Progenitor cell of endocrine pancreas (in vitro differentiated cells): Measurements from ENCODE around the gene RBM17. TPM values are rescaled to one million over a fixed set of nuclear protein-coding genes. Genes with fewer than 3 reads are reported as not detected.
"Not testable (repeated sequence)": the region's sequence is repeated elsewhere in the genome, so short reads cannot be mapped to it uniquely, and the experiment has no call there.

Source experiments
- DNase-seq: peaks from one replicate; pipeline ENCODE4 v3.0.0; 2021; ENCODE audit warnings: low spot score; ENCODE audit not compliant: unreplicated experiment
- H3K27ac Mint-ChIP-seq: 2 replicates; pipeline ENCODE4 v1.8.0; 2021; ENCODE audit warnings: mild to moderate bottlenecking, moderate library complexity, mixed read lengths
- H3K27me3 Mint-ChIP-seq: 2 replicates; pipeline ENCODE4 v1.8.0; 2021; ENCODE audit warnings: mixed read lengths
- H3K36me3 Mint-ChIP-seq: 2 replicates; pipeline ENCODE4 v1.8.0; 2022; ENCODE audit warnings: mixed read lengths; ENCODE audit not compliant: insufficient read depth
- H3K4me1 Mint-ChIP-seq: 2 replicates; pipeline ENCODE4 v1.8.0; 2021; ENCODE audit warnings: low read depth, mixed read lengths
- H3K4me3 Mint-ChIP-seq: 2 replicates; pipeline ENCODE4 v1.8.0; 2021; ENCODE audit warnings: low read depth, mild to moderate bottlenecking, moderate library complexity, mixed read lengths
- H3K9me3 Mint-ChIP-seq: 2 replicates; pipeline ENCODE4 v1.8.0; 2021; ENCODE audit warnings: low read depth, mixed read lengths
- total RNA-seq: library from RNA; stranded (reverse); gene quantifications from 2 replicates; pipeline ENCODE4 v1.2.1, GENCODE V29; 2021
- TF ChIP-seq, protein P1 (sequence below): fragments of 200-600 bp; sonication (generic); IDR thresholded peaks from one replicate; pipeline ENCODE4 v1.5.0; 2021; ENCODE audit warnings: antibody characterized with exemption, mild to moderate bottlenecking; ENCODE audit not compliant: unreplicated experiment

Gene RBM17
- total RNA-seq, 1 donor from 2014 or later = 122 TPM

DNA sequence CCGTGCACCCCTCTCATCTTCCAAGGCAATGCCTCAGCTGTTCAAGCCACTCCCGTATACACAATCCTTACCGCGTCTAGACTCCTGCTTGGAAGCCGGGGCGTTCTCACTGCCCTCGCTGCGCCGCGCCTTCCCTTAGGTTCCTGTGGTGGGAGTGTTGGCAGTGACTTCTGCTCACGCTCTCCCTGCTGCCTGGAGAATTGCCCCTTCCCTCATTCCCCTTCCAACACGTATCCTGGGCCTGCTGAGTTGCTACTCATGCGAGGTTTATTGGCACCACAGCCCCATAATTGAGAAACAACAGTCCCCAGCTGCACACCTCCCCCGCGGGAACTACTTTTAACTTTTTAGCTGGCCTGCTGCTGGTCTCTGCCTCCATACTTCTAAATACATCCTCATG is 31.9 kb downstream of the RBM17 start:
- H3K36me3 Mint-ChIP-seq = peaks cover 10% of the 10 kb centered on the region
- H3K27ac Mint-ChIP-seq = no peak overlapping the region
- H3K9me3 Mint-ChIP-seq = no peaks in the 10 kb centered on the region
- DNase-seq = no peak
- TF ChIP-seq, protein P1, sequence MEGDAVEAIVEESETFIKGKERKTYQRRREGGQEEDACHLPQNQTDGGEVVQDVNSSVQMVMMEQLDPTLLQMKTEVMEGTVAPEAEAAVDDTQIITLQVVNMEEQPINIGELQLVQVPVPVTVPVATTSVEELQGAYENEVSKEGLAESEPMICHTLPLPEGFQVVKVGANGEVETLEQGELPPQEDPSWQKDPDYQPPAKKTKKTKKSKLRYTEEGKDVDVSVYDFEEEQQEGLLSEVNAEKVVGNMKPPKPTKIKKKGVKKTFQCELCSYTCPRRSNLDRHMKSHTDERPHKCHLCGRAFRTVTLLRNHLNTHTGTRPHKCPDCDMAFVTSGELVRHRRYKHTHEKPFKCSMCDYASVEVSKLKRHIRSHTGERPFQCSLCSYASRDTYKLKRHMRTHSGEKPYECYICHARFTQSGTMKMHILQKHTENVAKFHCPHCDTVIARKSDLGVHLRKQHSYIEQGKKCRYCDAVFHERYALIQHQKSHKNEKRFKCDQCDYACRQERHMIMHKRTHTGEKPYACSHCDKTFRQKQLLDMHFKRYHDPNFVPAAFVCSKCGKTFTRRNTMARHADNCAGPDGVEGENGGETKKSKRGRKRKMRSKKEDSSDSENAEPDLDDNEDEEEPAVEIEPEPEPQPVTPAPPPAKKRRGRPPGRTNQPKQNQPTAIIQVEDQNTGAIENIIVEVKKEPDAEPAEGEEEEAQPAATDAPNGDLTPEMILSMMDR = no peak
- no peaks in the 10 kb centered on the region for H3K27me3 Mint-ChIP-seq
- no peaks in the 10 kb centered on the region for H3K4me1 Mint-ChIP-seq
- H3K4me3 Mint-ChIP-seq = no peak overlapping the region

DNA sequence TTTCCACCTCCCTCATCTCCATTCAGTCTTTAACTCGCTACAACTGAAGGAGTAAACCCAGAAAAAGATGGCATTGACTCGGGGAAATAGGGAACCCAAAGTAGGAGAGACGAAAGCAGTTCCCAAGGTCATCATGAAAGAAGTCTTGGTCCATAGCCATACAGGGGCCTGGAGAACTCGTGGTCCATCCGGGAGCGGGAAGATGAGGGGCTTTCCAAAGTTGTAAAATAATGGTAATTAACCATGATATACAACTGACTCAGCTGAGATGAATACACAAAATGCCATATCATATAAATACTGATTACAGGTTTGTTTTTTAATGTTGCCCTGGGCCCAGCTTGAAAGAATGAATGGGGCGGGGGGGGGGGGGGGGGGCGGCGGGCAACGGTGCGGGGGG is 32.3 kb downstream of the RBM17 start:
- no peak overlapping the region for H3K4me3 Mint-ChIP-seq
- H3K4me1 Mint-ChIP-seq = no peaks in the 10 kb centered on the region
- peaks cover 8% of the 10 kb centered on the region for H3K36me3 Mint-ChIP-seq
- TF ChIP-seq, protein P1 = no peak
- H3K9me3 Mint-ChIP-seq = no peaks in the 10 kb centered on the region
- no peak for DNase-seq
- H3K27me3 Mint-ChIP-seq = no peaks in the 10 kb centered on the region
- H3K27ac Mint-ChIP-seq = no peak overlapping the region

DNA sequence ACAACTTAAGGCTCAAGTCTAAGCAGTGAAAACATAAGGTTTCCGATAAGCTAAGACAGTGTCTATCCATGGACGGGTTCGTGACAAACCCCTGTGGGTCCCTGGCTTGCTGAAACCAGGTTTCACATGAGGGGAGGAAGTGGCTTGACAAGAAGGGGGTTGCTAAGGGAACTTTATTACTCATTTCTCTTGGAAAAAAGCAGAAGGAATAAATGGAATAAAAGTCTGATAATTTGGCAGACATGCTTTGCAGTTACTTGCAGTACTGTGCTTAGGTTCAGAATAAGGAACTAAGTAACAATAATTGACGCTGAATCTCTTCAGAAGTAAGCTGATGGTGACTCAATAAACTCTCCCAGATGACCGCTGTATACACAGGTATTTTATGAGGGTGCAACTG is 34.7 kb downstream of the RBM17 start:
- H3K27me3 Mint-ChIP-seq = peaks cover 5% of the 10 kb centered on the region
- TF ChIP-seq, protein P1 = no peak
- peaks cover 5% of the 10 kb centered on the region for H3K36me3 Mint-ChIP-seq
- DNase-seq = no peak
- H3K4me1 Mint-ChIP-seq = peaks cover under 1% of the 10 kb centered on the region
- no peak overlapping the region for H3K27ac Mint-ChIP-seq
- no peaks in the 10 kb centered on the region for H3K9me3 Mint-ChIP-seq
- H3K4me3 Mint-ChIP-seq = no peak overlapping the region

DNA sequence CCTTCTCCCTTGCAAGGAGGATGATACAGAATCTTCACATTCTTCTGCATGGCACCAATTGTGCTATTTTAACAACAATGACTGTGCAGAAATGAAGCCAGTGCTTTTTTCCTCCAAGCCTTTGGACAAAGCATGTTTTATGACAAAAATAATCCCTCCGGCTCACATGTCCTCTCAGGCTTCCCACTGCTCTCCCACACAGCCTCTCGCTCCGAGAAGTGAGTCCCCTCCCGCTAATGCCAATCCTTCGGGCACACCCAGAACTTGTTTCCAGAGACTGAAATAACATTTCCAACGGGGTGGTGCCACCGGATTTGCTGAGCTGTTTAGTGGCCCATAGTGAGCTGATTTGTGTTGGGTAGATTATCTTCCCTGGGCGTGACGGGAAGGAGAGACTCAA is 35.8 kb downstream of the RBM17 start:
- Mint-ChIP-seq H3K4me1 (peaks cover 7% of the 10 kb centered on the region), H3K27me3 (peaks cover 14% of the 10 kb centered on the region), H3K4me3 (no peak overlapping the region), H3K9me3 (no peaks in the 10 kb centered on the region), H3K36me3 (peaks cover 4% of the 10 kb centered on the region), H3K27ac (no peak overlapping the region)
- DNase-seq = no peak
- TF ChIP-seq, protein P1 = no peak

DNA sequence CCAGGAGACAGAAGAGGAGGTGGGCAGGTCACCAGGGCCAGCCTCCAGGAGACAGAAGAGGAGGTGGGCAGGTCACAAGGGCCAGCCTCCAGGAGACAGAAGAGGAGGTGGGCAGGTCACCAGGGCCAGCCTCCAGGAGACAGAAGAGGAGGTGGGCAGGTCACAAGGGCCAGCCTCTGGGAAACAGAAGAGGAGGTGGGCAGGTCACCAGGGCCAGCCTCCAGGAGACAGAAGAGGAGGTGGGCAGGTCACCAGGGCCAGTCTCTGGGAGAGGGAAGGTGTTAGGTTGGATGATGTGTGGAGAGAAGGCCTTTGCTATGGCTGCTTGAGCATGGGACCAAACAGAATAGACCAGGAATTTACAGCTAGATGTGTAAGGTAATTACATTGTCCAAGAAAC is 38.6 kb downstream of the RBM17 start:
- not testable (repeated sequence) for H3K9me3 Mint-ChIP-seq, DNase-seq, H3K4me3 Mint-ChIP-seq, H3K4me1 Mint-ChIP-seq, H3K27ac Mint-ChIP-seq, H3K36me3 Mint-ChIP-seq
- peaks cover 22% of the 10 kb centered on the region for H3K27me3 Mint-ChIP-seq

DNA sequence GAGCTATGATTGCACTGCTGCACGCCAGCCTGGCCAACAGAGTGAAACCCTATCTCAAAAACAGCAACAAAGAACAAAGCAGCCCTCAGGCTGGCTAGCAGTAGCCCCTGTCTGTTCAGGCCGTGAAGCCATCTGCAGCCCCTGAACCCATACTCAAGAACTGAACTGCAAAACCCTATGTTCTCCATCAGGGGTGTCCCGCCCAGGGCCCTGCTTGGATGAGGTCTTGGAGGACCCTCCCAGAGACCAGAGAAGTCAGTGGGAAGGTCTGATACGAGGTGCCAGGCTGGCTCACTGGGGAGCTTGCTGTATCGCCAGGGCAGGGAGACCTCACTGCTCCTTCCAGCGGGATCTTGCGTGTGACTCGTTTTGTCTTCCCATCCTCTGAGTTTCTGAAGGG is 39.3 kb downstream of the RBM17 start:
- Mint-ChIP-seq H3K4me1 (peaks cover 7% of the 10 kb centered on the region), H3K4me3 (no peak overlapping the region), H3K27ac (no peak overlapping the region), H3K27me3 (peaks cover 22% of the 10 kb centered on the region), H3K9me3 (no peaks in the 10 kb centered on the region), H3K36me3 (peaks cover 1% of the 10 kb centered on the region)
- TF ChIP-seq, protein P1 = no peak
- DNase-seq = no peak
